Brain pericyte (primary cell): ENCODE results near the gene ALKBH8.
"Not testable (repeated sequence)": the region's sequence is repeated elsewhere in the genome, so short reads cannot be mapped to it uniquely, and the experiment has no call there.

Experiments used
- DNase-seq: peaks from one replicate; pipeline ENCODE4 v3.0.0-alpha.2; 2012; ENCODE audit warnings: low read depth, low spot score

Gene ALKBH8

GRCh38 chr11:107565219-107565937, at the start of gene ALKBH8:
ALKBH8 (minus strand) TSS chr11:107565735; CDS start chr11:107560893, 4,842 bp downstream.
- no peak for DNase-seq

GRCh38 chr11:107612445-107612844, 46.9 kb upstream of the ALKBH8 start:
- no peak for DNase-seq

GRCh38 chr11:107609400-107610218, 44.1 kb upstream of the ALKBH8 start:
- no peak for DNase-seq

- no peak for DNase-seq
These were observed 43.3 kb upstream of the ALKBH8 start for GRCh38 chr11:107608809-107609208.

- no peak for DNase-seq
These were observed 40.6 kb upstream of the ALKBH8 start for GRCh38 chr11:107606141-107606540.

- DNase-seq, result no peak
These were observed 39.8 kb upstream of the ALKBH8 start for GRCh38 chr11:107605061-107606006.

- no peak for DNase-seq
These were observed 32.9 kb upstream of the ALKBH8 start for GRCh38 chr11:107598225-107599139.

GRCh38 chr11:107594736-107595135, 29.2 kb upstream of the ALKBH8 start:
- no peak for DNase-seq

GRCh38 chr11:107593951-107594350, 28.4 kb upstream of the ALKBH8 start:
- no peak for DNase-seq

- no peak for DNase-seq
These were observed 27.3 kb upstream of the ALKBH8 start for GRCh38 chr11:107592813-107593212.

GRCh38 chr11:107592231-107592590, 26.7 kb upstream of the ALKBH8 start:
- DNase-seq, result no peak

GRCh38 chr11:107591378-107592230, 26.1 kb upstream of the ALKBH8 start:
- DNase-seq, result no peak

GRCh38 chr11:107590460-107591377, 25.2 kb upstream of the ALKBH8 start, which contains the start of gene ELMOD1:
ELMOD1 (plus strand) TSS chr11:107591147; CDS start chr11:107618190, 27,043 bp downstream.
- no peak for DNase-seq

- no peak for DNase-seq
These were observed 21.9 kb upstream of the ALKBH8 start for GRCh38 chr11:107587306-107587979.

- DNase-seq, result no peak
These were observed 18.2 kb upstream of the ALKBH8 start for GRCh38 chr11:107583629-107584195.

- DNase-seq, result no peak
These were observed 15.6 kb upstream of the ALKBH8 start for GRCh38 chr11:107581147-107581546.

GRCh38 chr11:107579169-107579568, 13.6 kb upstream of the ALKBH8 start:
- not testable (repeated sequence) for DNase-seq

- DNase-seq, result no peak
These were observed 11.8 kb upstream of the ALKBH8 start for GRCh38 chr11:107577346-107577711.
